GM19043 (cell line): Measurements from ENCODE around the gene SPDEF.

Source experiments
- ATAC-seq: cut with Tn5 transposase; IDR thresholded peaks from one replicate; pipeline ENCODE4 v1.9.1; 2021; ENCODE audit warnings: low read depth; ENCODE audit not compliant: unreplicated experiment

The SPDEF gene

DNA sequence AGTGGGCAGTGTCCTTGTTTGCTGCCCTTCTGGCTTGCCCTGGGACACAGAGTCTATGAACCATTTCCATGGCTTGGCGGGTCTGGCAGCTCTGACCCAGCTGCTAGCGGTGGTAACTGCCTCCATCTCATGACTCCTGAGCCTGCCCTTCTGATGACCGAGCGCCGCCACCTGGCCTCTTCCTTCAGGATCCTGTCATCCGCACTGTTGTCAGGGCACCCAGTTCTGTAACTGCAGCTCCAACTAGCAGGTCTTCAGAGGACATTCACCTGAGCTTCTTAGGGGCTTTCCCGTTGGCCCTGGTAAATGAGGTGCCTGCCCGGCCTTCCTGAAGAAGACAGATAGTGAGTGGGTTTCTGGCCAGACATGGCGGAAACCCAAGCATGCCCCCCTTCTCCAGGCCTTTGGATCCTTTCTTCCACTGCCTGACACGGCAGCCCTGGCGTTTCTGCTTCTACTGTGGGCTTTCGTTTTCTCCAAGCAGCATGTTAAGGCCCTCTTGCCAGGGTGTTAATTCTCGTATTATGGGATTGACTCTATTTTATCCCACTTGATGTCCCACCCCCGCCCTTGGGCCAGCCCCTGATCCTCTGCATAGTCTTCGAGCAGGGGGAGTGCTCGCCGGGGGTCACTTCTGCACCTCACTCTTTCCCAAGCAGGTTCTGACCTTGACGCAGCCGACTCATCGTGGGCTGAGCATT lies 65.6 kb downstream of the SPDEF start:
- ATAC-seq, result no peak

DNA sequence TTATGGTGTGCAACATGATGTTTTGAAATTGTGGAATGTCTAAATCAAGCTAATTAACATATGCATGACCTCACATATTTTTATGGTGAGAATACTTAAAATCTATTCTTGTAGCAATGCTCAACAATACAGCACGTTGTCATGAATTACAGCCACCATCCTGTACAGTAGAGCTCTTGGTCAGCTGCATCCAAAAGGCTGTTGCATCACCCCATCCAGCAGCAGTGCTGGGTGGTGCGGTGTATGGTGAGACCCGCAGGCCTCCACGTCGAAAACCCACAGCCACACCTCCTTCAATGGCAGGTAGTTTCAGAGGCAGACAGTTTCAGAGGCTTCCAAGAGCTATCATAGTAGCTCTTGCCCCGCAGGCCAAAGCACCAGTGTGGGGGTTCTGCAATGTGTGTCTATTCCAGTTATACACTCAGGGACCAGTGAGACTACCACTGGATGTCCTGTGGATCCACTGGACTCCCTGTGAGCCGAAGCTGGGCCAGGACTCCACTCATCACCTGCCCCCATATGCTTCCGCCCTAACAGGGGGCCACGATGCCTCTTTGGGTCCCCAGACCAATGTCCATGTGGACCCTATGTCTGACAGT lies 66.8 kb downstream of the SPDEF start:
- no peak for ATAC-seq
